Endothelial cell of umbilical vein (primary cell): Measurements from ENCODE around the gene NSD1. TPM values are rescaled to one million over a fixed set of nuclear protein-coding genes. Genes with fewer than 3 reads are reported as not detected.

Experiments
- BruUV-seq: library from RNA; stranded (reverse); fragments of 400-500 nt; replicated peaks from 2 replicates; lab custom pipeline; 2021; lab: Mats Ljungman, UMichigan
- CTCF ChIA-PET: fragments of 300-600, 350-600 bp; sonication (Branson Sonifier 250); formaldehyde crosslinking; loops from one replicate; lab custom pipeline; 2021; ENCODE audit warnings: antibody characterized with exemption, inconsistent platforms; lab: Charles Lee
- POLR2A ChIA-PET: fragments of 300-600, 350-600 bp; sonication (Branson Sonifier 250); formaldehyde crosslinking; loops from one replicate; lab custom pipeline; 2021; ENCODE audit warnings: antibody characterized with exemption, inconsistent platforms; lab: Charles Lee
- DNase-seq: peaks from one replicate; pipeline ENCODE4 v3.0.0-alpha.2; 2011; ENCODE audit warnings: low read depth, low spot score
- FAIRE-seq: peaks from 2 replicates; lab custom pipeline; 2011; peaks lifted over from hg19 to GRCh38; lab: Jason Lieb, UNC
- H2AFZ ChIP-seq: 2 replicates; pipeline ENCODE4 v1.6.0; 2012; ENCODE audit warnings: low read depth, low read length, control low read depth, inconsistent platforms
- H3K27ac ChIP-seq: 2 replicates; pipeline ENCODE4 v1.5.1; 2011; ENCODE audit warnings: low read depth, mild to moderate bottlenecking, control low read depth, low read length, moderate library complexity; ENCODE audit not compliant: insufficient read depth
- H3K27me3 ChIP-seq, 2 experiments: 2 replicates each; pipeline versions ENCODE4 v1.6.0 to v1.6.1; 2011; ENCODE audit warnings: low read length in 2 of 2, mixed read lengths in 1 of 2; ENCODE audit not compliant: control insufficient read depth in 2 of 2, insufficient read depth in 2 of 2
- H3K36me3 ChIP-seq, 2 experiments: 2 replicates in 1 of 2; 3 replicates in 1 of 2; pipeline ENCODE4 v1.5.1; 2011; ENCODE audit warnings: low read length in 2 of 2, mild to moderate bottlenecking in 1 of 2, moderate library complexity in 1 of 2; ENCODE audit not compliant: control insufficient read depth in 2 of 2, insufficient read depth in 2 of 2; ENCODE audit errors: extremely low read depth in 1 of 2
- H3K4me1 ChIP-seq: 3 replicates; pipeline ENCODE4 v1.5.1; 2011; ENCODE audit warnings: mild to moderate bottlenecking, low read length; ENCODE audit not compliant: control insufficient read depth, insufficient read depth; ENCODE audit errors: extremely low read depth
- H3K4me2 ChIP-seq: 2 replicates; pipeline ENCODE4 v1.6.1; 2011; ENCODE audit warnings: low read length, control low read depth, mixed read lengths; ENCODE audit not compliant: insufficient read depth
- H3K4me3 ChIP-seq, 3 experiments: fragments of 200-600 bp in 1 of 3; sonication (generic), shearing (Covaris generic) in 1 of 3; replicated peaks in 1 of 3; 2 replicates each; pipeline ENCODE4 v1.5.1; 2011 to 2016; ENCODE audit warnings: control low read depth in 3 of 3, low read length in 3 of 3, mild to moderate bottlenecking in 2 of 3, inconsistent platforms in 1 of 3, low read depth in 1 of 3, moderate library complexity in 1 of 3; ENCODE audit not compliant: insufficient read depth in 1 of 3
- H3K79me2 ChIP-seq: 2 replicates; pipeline ENCODE4 v1.6.0; 2012; ENCODE audit warnings: low read length, inconsistent platforms; ENCODE audit not compliant: control insufficient read depth, insufficient read depth
- H3K9ac ChIP-seq: replicated peaks from 2 replicates; pipeline ENCODE3; 2011; ENCODE audit warnings: low read length, control low read depth; ENCODE audit not compliant: insufficient read depth; ENCODE audit errors: extremely low read depth
- H3K9me1 ChIP-seq: replicated peaks from 3 replicates; pipeline ENCODE4 v1.6.0; 2011; ENCODE audit warnings: mild to moderate bottlenecking, low read length; ENCODE audit not compliant: control insufficient read depth, insufficient read depth; ENCODE audit errors: extremely low read depth
- H3K9me3 ChIP-seq: replicated peaks from 2 replicates; pipeline ENCODE4 v1.5.1; 2012; ENCODE audit warnings: low read length, inconsistent platforms; ENCODE audit not compliant: control insufficient read depth, insufficient read depth
- H4K20me1 ChIP-seq: replicated peaks from 2 replicates; pipeline ENCODE3; 2011; ENCODE audit warnings: mild to moderate bottlenecking, low read length; ENCODE audit not compliant: control insufficient read depth, insufficient read depth; ENCODE audit errors: extremely low read depth
- CTCF ChIP-seq, 2 donors: IDR thresholded peaks; 1 replicate in 1 of 2; 2 replicates in 1 of 2; pipeline ENCODE4 v1.5.1; 2011; ENCODE audit warnings: low read length in 2 of 2, mild to moderate bottlenecking in 2 of 2, moderate library complexity in 2 of 2, control low read depth in 1 of 2, inconsistent platforms in 1 of 2, low read depth in 1 of 2; ENCODE audit not compliant: insufficient read depth in 1 of 2; ENCODE audit errors: extremely low read depth in 1 of 2
- EZH2 ChIP-seq: IDR thresholded peaks from 2 replicates; pipeline ENCODE4 v1.6.1; 2012; ENCODE audit warnings: borderline replicate concordance, low read depth, mild to moderate bottlenecking, moderate library complexity, low read length, inconsistent platforms; ENCODE audit not compliant: severe bottlenecking
- FOS ChIP-seq: IDR thresholded peaks from 2 replicates; pipeline ENCODE4 v1.6.1; 2011; ENCODE audit warnings: mild to moderate bottlenecking, low read length, moderate library complexity, borderline replicate concordance; ENCODE audit not compliant: insufficient read depth
- GATA2 ChIP-seq: IDR thresholded peaks from 2 replicates; pipeline ENCODE4 v1.7.0; 2011; ENCODE audit warnings: low read depth, mild to moderate bottlenecking, moderate library complexity, mixed read lengths, low read length; ENCODE audit not compliant: insufficient read length, insufficient read depth
- JUN ChIP-seq: IDR thresholded peaks from 2 replicates; pipeline ENCODE4 v1.6.1; 2011; ENCODE audit warnings: borderline replicate concordance, low read depth; ENCODE audit not compliant: insufficient read length, insufficient read depth
- MAX ChIP-seq: IDR thresholded peaks from 2 replicates; pipeline ENCODE4 v1.6.1; 2011; ENCODE audit not compliant: insufficient read depth, insufficient read length
- MYC ChIP-seq: IDR thresholded peaks from one replicate; pipeline ENCODE4 v1.6.1; 2011; ENCODE audit warnings: mild to moderate bottlenecking, low read depth, low read length
- POLR2AphosphoS5 ChIP-seq: IDR thresholded peaks from 2 replicates; pipeline ENCODE4 v1.6.1; 2012; ENCODE audit warnings: low read depth, mild to moderate bottlenecking, control low read depth, low read length, moderate library complexity; ENCODE audit not compliant: insufficient read depth
- dilution Hi-C: fragments of 300-500 bp; cut with MboI; formaldehyde crosslinking; loops from one replicate; pipeline ENCODE4 v1.15.0; 2019; ENCODE audit warnings: low sequenced_read_pairs; ENCODE audit not compliant: extremely low pct_ligation_motif_present
- intact Hi-C: fragments of 100-400 bp; cut with micrococcal nuclease; formaldehyde crosslinking; loops from one replicate; pipeline ENCODE4 v1.10.0; 2022
- polyA plus RNA-seq, 4 experiments: library from polyadenylated mRNA; depleted of rRNA in 3 of 4; stranded (reverse) in 3 of 4; unstranded in 1 of 4; fragments of >200 nt; gene quantifications; 2 replicates each; pipeline versions ENCODE4 v1.2.1 to v1.2.3, GENCODE V29; 2011 to 2012; ENCODE audit warnings: missing spikeins in 1 of 4
- total RNA-seq: library from RNA; stranded (reverse); gene quantifications from 2 replicates; pipeline ENCODE4 v1.2.3, GENCODE V29; 2021

Gene NSD1
- total and polyA plus RNA-seq, 2 donors (not counting 3 experiments of a cell fraction or from before 2014, with no cell fraction given), result 14.4 to 90.4 TPM

GRCh38 chr5:177195307-177195952 is 61.9 kb downstream of the NSD1 start:
- H2AFZ ChIP-seq, result no peak overlapping the region
- BruUV-seq, result no TSS peak
- POLR2A ChIA-PET, result no interaction called here
- no peaks in the 10 kb centered on the region for H4K20me1 ChIP-seq
- CTCF ChIA-PET, result interaction anchor here (0.9 to 2.7 kb wide), 5 partner anchors 14 to 82 kb away, joined by 3 to 7 read pairs (median 5); no protein-coding TSS in a partner anchor
- H3K9me3 ChIP-seq, result no peaks in the 10 kb centered on the region
- H3K9me1 ChIP-seq, result no peaks in the 10 kb centered on the region
- FAIRE-seq (peak; percentile 72), DNase-seq (peak; percentile 68)
- intact Hi-C loops, result loop anchor here (1.0 to 2.0 kb wide), 2 partner anchors 61 to 81 kb away; no protein-coding TSS in a partner anchor
- peaks cover 24% of the 10 kb centered on the region for H3K4me1 ChIP-seq
- no peak for TF ChIP-seq FOS
- TF ChIP-seq JUN, result peak; percentile 37
- H3K27me3 ChIP-seq, result no peaks in the 10 kb centered on the region
- H3K36me3 ChIP-seq, result peaks cover 3 to 5% of the 10 kb centered on the region in 2 experiments
- H3K9ac ChIP-seq, result peak overlapping the region; percentile 5
- dilution Hi-C loops, result no loop called here
- no peak overlapping the region for H3K4me3 ChIP-seq
- peak overlapping the region; percentile 90 for H3K27ac ChIP-seq
- H3K79me2 ChIP-seq, result peaks cover 14% of the 10 kb centered on the region
- peak overlapping the region; percentile 4 for H3K4me2 ChIP-seq

GRCh38 chr5:177198738-177199137 is 65.2 kb downstream of the NSD1 start:
- Histone ChIP-seq H2AFZ (no peak overlapping the region), H3K36me3 (peaks cover 6 to 8% of the 10 kb centered on the region in 2 experiments), H3K4me2 (no peak overlapping the region), H3K4me3 (no peak overlapping the region), H3K4me1 (peaks cover 18% of the 10 kb centered on the region), H3K9me3 (no peaks in the 10 kb centered on the region), H3K27me3 (no peaks in the 10 kb centered on the region), H3K27ac (no peak overlapping the region), H3K9me1 (no peaks in the 10 kb centered on the region), H3K9ac (no peak overlapping the region), H4K20me1 (no peaks in the 10 kb centered on the region), H3K79me2 (peaks cover 14% of the 10 kb centered on the region)
- DNase-seq (no peak), FAIRE-seq (no peak)
- dilution Hi-C loops (no loop called here), intact Hi-C loops (no loop called here)
- BruUV-seq, result no TSS peak
- ChIA-PET CTCF (no interaction called here), POLR2A (no interaction called here)
- TF ChIP-seq GATA2, result no peak
- no peak for TF ChIP-seq FOS
- no peak for TF ChIP-seq JUN
- no peak for TF ChIP-seq EZH2
- no peak for TF ChIP-seq MAX
- no peak for TF ChIP-seq CTCF (IDR thresholded peaks at IDR 0.05; ENCODE audit: extremely low read depth in 1 of 2, insufficient read depth in 1 of 2, low read depth in 1 of 2, low read length in 2 of 2)
- TF ChIP-seq POLR2AphosphoS5, result no peak
- TF ChIP-seq MYC, result no peak
